Measurements from ENCODE around the gene GLYAT.

The GLYAT gene, protein sequence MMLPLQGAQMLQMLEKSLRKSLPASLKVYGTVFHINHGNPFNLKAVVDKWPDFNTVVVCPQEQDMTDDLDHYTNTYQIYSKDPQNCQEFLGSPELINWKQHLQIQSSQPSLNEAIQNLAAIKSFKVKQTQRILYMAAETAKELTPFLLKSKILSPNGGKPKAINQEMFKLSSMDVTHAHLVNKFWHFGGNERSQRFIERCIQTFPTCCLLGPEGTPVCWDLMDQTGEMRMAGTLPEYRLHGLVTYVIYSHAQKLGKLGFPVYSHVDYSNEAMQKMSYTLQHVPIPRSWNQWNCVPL

DNA sequence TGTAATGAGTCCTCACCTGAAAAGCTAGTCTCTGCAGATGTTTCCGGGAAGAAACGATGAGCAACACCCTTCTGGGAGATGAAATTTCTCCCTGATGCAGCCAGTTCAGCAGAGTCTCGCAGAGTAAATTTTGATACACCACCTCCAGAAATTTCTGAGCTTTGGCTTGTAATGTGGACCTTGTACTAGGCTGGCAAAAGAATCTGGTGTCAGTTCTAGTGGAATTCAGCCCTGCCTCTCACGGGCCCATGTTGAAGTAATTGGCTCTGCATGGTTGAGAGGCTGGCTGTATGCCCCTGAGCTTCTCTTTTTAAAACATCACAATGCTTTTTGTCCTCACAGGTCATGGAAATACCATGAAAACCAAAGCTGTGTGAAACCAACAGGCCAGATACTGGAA is at the start of gene GLYAT:
Gene GLYAT (minus strand): TSS at position 125 of the 400 bp plus-strand sequence. CDS start 7,447 bp downstream, outside the sequence.
- no peak for DNase-seq

DNA sequence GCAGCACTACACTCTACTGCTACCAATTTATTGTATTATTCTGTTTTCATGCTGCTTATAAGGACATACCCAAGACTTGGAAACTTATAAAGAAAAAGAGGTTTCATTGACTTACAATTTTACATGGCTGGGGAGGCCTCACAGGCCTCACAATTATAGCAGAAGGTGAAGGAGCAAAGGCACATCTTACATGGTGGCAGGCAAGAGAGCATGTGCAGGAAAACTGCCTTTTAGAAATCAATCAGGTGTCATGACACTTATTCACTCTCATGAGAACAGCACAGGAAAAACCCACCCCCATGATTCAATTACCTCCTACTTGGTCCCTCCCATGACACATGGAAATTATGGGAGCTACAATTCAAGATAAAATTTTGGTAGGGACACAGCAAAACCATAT is 49.6 kb upstream of the GLYAT start:
- no peak for DNase-seq

GRCh38 chr11:58780578-58780977 is 48.8 kb upstream of the GLYAT start:
- DNase-seq, result no peak

DNA sequence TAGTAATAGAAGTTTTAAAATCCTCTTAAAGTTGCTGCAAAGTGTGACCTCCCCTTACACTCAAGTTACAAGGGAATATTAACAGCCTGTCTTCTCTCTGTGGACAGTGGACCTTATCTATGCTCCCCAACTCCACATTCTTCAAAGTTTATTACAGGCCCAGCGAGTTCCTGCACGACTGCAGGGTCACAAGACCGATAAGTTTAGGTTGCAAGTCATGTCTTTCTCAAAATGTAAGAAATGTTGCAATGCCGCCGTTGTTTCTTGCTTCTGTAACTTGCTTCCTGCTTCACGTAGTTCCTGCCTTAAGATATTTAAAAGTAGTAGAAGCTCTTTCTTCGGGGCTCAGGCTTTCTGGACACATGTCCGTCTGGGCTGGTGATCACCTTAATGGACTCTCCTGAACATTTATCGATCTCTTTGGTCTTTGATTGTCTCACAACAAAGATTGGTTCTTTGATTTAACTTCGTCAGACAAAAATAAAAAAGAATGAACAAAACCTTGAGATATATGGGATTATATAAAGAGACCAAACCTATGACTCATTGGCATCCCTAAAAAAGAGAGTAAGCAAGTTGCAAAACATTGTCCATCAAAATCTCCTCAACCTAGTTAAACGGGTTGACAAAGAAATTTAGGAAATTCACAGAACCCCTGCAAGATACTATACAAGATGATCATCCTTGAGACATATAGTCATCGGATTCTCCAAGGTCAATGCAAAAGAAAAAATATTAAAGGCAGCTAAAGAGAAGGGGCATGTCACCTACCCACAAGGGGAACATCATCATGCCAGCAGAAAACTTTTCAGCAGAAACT is 45.4 kb upstream of the GLYAT start:
- DNase-seq, result no peak

DNA sequence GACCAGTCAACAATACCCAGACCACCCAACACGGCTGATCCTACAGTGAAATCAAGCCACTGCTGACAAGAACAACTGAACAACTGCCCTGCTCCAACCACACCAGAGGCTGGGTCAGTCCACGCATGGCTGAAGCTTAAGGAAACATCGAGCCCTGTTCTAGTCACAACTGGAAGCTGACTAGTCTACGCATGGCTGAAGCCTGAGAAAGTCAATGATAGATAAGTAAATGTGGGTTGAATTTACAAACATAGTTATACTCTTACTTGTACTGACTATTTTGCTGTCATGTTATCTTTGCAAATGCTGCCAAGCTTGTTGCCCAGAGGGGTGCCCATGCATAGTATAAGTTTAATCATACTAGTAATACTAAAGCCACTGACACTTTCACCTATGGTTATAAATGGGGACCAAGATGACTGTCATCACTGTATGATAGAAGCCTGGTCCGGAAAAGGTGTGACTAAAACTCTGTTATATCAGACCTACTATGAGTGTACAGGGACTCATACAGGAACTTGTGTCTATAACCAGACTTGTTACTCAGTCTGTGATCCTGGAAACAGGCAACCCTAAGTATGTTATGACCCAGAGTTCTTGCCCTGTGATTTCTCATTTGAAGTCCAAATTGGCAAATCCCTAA is 43.4 kb upstream of the GLYAT start:
- DNase-seq, result no peak

DNA sequence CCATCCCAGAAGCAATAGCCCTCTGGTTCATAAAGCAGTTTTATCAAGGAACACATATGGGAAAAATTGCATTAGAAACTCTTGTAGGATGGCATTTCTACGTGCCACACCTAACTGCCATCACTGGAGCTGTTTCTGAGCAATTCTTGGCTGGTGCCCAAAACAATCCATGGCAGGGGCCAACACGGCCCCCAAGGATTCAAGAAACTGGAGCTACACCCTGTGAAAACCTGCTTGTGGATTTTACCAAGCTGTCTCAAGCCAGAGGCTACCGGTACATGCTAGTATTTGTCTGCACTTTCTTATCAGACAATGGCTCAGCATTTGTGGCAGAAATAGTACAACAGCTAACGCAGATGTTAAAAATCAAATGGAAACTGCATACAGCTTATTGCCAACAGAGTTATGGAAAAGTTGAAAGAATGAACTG is 42.4 kb upstream of the GLYAT start:
- no peak for DNase-seq

DNA sequence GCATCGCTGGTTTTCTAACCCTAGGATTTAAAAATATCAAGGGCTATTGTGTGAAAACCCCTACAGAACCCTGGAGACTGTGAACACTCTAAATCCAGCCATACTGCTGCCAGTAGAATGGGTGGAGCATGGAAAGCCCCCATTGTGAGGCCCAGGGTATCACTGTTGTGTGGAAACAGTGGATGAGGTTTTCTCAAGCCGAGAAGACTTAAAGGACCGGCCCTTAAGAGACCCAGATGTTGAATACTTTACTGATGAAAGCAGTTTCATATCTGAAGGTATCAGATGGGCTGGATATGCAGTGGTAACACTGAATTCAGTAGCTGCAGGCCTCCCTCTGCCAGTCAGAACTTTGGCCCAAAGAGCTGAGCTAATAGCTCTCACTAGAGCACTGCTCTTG is 41.6 kb upstream of the GLYAT start:
- no peak for DNase-seq

GRCh38 chr11:58772329-58773285 is 40.9 kb upstream of the GLYAT start:
- DNase-seq, result no peak

DNA sequence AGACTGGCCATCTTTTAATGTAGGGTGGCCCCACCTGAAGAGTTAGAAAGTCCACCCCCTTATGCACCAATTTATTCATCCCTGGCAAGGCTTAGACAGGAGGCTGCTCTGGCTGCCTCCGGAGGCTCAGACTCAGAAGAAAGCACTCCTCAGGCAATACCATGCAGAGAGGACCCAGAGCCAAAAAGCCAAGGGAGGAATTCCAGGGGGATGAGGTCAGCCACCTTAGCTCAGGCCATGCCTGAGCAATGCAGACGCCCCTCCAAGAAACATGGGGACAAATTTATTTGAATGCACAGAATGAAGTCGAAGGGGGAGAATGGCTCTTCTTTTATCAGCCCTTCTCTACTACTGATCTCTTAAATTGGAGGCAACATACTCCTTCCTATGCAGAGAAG is 39.7 kb upstream of the GLYAT start:
- no peak for DNase-seq

GRCh38 chr11:58770627-58771457 is 39.1 kb upstream of the GLYAT start:
- DNase-seq, result no peak

DNA sequence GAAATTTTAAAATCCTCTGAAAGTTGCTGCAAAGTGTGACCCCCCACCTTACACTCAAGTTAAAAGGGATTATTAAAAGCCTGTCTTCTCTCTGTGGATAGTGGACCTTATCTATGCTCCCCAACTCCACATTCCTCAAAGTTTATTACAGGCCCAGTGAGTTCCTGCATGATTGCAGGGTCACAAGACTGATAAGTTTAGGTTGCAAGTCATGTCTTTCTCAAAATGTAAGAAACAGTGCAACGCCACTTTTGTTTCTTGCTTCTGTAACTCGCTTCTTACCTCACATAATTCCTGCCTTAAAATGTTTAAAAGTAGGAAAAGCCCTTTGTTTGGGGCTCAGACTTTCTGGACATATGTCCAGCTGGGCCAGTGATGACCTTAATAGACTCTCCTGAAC is 38.4 kb upstream of the GLYAT start:
- no peak for DNase-seq

- no peak for DNase-seq
Measured at GRCh38 chr11:58769308-58769707, 37.6 kb upstream of the GLYAT start.

DNA sequence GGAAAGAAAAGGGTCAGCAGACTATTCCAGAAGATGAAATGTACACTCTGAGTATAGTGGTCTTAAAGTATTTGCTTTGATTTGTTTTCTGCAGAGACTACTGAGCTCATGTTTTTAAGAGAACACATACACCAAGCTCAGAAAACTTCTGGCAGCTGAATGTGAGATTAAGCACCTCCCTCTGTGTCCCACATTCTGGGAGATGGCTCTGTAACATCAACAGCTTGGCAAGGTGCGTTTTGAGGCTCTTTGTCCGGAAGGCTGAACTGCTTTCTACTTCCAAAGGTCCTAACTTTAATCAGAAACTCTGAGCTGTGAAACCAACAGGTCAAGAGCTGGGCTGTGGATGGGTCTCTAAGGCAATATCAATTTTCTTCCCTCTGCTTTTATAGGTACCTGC is 36.4 kb upstream of the GLYAT start:
- no peak for DNase-seq

DNA sequence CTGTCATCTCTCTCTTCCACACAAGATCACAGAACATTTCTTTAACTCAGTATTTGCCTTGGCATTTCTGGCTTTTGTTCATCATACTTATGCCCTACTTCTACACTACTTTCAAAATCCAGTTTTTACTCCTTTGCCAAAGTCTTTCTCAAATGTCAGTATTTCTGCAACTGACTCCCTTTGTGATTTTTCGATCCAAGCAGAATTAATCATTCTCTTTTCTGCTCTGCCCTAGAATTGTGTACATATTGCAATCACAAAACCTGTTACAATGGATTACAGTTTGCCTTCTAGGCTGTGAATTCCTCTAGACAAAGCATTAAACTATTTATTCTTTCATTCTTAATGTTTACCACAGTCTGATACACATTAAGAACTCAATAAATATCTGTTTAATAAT is 33.3 kb upstream of the GLYAT start:
- no peak for DNase-seq

- no peak for DNase-seq
Measured at GRCh38 chr11:58763120-58763490, 31.4 kb upstream of the GLYAT start.

- DNase-seq, result no peak
Measured at GRCh38 chr11:58762284-58763119, 30.8 kb upstream of the GLYAT start.

- DNase-seq, result no peak
Measured at GRCh38 chr11:58757439-58757838, 25.7 kb upstream of the GLYAT start.

- no peak for DNase-seq
Measured at GRCh38 chr11:58745705-58746364, 14.1 kb upstream of the GLYAT start.

DNA sequence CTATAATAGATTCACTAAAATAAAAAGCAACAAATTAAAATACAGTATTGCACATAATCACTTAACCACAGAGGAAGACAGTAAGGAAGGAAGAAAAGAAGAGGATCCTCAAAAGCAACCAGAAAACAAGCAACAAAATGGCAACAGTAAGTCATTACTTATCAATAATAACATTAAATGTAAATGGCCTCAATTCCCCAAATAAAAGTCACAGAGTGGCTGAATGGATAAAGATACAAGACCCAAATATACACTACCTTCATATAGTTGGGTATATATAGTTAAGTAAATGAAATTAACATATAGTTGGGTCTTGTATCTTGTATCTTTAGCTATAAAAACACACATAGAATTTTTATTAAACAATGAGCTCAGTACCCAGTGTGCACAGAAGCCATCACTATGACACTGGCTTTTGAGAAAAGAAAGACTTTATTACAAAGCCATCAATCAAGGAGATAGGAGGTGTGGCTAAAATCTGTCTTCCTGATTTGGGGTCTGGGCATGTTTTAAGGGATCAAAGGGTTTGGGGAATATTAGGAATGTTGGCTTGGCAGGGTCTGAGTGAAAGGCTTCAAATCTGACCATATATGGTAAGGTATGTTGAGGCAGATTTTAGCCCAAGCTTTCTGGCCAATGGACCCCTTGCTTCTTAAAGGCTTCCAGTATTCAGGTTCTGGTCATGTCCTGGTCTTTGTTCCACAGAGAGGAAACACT is 13.4 kb upstream of the GLYAT start:
- no peak for DNase-seq

All from right forelimb (tissue), 1 donor.